Measurements from ENCODE around the gene CWC27.
"Not testable (repeated sequence)": the region's sequence is repeated elsewhere in the genome, so short reads cannot be mapped to it uniquely, and the experiment has no call there.

The CWC27 gene

GRCh38 chr5:64789457-64789856 is 20.7 kb downstream of the CWC27 start:
- no peak for DNase-seq

DNA sequence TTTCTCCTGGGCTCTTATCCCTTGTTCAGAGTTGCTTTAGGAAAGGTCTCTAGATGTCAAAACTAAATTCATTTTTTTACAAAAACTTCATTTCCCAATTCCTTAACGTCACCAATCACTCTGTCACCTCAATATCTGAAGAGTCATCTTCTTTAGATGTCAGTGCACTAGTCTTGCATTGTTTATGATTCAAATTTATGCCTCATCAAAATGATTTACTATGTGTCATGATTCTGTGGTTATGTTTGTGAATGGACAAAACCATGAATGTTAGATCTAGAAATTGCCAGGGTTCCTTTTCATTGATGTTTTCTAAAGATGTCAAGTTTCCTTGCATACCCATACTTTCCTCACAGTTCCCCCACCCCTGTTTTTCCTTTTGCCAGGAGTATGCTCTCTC is 21.5 kb downstream of the CWC27 start:
- DNase-seq = no peak

DNA sequence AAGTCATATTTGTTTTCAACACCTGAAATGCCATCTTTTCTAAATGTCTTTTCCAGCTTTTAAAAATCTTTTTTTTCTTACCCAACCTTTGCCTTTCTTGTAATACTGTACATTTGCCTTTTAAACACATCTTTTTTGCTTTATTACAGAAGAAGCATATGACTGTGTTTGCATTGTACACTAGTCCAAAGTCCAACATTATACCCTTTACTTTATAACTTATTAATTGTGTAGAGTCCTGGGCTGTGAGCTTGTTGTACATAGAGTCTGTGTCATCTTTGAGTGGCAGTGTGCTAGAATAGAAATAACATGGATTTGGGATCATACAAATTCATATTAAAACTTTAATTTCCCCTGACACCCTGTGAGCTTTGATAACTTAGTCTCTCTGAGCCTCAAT is 23.7 kb downstream of the CWC27 start:
- DNase-seq = no peak

- no peak for DNase-seq
These were observed 25.5 kb downstream of the CWC27 start for GRCh38 chr5:64794053-64794770.

- DNase-seq = no peak
These were observed 27.6 kb downstream of the CWC27 start for GRCh38 chr5:64796301-64796700.

- no peak for DNase-seq
These were observed 32.2 kb downstream of the CWC27 start for GRCh38 chr5:64800926-64801325.

GRCh38 chr5:64806537-64806936 is 37.8 kb downstream of the CWC27 start:
- DNase-seq = no peak

GRCh38 chr5:64807520-64807919 is 38.8 kb downstream of the CWC27 start:
- DNase-seq = no peak

DNA sequence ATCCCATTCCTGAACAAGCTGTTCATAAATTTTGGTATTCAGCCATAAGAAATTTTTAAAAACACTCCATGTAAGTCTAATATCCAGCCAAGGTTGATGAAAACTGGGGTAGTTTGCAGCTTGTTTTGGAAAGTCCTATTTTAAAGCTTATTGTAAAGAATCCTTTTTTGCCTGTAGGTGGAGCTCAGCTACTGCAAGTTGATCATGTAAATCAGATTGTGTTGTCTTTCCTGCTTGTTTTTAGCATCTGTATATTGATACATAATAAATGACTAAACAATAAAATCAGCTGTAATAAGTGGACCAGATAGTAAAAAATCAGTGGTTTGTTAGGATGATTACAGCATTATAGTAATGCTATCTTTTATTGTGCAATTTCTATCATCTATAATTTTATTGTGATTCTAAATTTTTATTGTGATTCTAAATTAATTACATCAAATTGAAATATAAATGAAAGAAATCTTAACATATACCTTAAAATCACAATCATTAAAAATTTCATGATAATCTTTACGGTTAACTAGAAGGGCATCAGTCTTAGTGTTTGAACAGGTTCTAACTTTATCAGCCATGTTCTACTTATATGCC is 42.4 kb downstream of the CWC27 start:
- DNase-seq = no peak

DNA sequence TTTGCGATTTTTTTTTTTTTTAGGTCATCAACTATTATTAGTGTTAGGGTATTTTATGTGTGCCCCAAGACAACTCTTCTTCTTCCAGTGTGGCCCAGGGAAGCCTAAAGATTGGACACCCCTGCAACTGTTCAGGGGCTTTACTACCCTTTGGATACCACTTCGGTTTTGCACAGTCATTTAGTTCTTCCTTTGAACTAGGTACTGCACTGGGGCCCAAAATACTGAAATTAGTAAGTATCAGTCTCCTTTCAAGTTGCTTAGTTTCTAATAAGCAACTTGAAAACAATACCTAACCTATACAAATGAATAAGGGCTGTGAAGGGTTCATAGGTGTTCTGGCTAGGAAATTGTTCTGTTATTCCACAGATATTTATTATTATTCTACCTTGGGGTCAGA is 45.3 kb downstream of the CWC27 start:
- no peak for DNase-seq

GRCh38 chr5:64818245-64818644 is 49.5 kb downstream of the CWC27 start:
- no peak for DNase-seq

DNA sequence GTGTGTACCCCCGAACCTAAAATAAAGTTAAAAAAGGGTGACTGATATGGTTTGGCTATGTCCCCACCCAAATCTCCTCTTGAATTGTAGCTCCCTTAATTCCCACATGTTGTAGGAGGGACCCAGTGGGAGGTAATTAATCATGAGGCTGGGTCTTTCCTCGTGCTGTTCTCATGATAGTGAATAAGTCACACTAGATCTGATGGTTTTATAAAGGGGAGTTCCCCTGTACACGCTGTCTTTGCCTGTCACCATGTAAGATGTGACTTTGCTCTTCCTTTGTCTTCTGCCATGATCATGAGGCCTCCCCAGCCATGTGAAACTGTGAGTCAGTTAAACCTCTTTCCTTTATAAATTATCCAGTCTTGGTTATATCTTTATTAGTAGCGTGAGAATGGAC is 50.6 kb downstream of the CWC27 start:
- not testable (repeated sequence) for DNase-seq

DNA sequence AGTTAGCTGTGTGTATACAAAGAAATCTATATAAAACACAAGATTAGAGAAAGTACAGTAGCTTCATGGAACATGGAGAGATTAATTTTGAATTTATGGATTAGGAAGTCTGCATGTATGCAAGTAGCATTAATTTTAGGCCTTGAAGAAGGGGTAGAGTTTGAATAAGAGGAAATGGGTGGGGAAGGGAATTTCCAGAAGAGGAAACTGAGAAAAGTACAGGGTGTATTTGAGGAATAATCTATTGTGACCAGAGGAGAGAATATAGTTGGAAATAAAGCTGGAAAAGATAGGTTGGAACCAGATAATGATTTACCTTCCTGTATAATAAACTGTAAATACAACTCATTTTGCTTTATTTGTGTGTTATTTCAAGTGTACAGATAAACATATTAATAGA is 53.6 kb downstream of the CWC27 start:
- no peak for DNase-seq

DNA sequence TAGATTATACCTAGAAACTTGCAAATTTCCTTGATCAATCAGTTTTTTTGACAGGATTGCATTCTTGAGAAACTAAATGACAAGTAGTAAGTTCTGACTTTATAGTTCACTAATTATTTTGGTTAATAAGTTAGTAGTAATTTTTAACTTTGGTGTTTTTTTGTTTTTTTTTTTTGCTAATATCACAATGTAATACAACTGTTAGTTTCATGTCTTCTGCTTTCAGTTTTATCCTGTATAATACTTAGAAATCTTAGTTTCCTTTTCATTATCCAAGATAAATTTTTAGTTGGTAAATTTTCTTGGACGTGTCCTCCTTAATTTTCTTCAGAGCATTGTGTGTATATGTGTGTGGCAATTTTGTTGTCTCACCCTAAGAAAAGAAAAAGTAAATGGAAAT is 57.8 kb downstream of the CWC27 start:
- no peak for DNase-seq

DNA sequence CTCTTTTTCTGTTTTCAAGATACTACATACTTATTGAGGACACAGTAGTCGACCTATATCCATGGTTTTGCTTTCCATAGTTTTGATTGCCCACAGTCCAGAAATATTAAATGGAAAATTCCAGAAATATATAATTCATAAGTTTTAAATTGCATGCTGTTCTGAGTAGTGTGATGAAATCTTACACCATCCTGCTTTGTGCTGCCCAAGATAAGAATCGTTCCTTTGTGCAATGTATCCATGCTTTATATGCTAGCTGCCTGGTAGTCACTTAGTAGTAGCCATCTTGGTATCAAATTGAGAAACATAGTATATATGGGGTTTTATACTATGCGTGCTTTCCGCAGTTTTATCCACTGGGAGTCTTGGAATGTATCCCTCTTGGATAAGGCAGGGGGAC is 59.0 kb downstream of the CWC27 start:
- DNase-seq = no peak

- DNase-seq = not testable (repeated sequence)
These were observed 61.9 kb downstream of the CWC27 start for GRCh38 chr5:64830650-64831049.

- no peak for DNase-seq
These were observed 63.3 kb downstream of the CWC27 start for GRCh38 chr5:64831996-64832395.

DNA sequence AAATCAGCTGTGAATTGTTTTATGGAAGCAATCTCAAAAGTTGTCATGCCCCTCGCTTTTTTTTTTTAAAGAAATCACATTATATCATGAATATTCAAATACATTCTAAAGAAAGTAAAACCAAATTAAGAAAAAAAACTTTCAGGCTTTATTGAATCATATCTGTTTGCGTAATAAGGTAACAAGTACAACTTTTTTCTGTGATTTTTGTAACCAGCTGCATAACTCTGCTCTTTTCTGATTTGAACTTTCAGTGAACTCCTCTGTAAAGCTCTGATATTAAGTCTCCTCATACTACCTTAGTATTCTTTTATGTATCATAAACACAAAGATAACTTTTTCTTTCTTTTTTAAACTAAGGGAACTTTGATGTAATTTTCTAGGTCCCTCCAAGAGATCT is 65.3 kb downstream of the CWC27 start:
- DNase-seq = no peak

GRCh38 chr5:64834611-64835010 is 65.9 kb downstream of the CWC27 start:
- no peak for DNase-seq

DNA sequence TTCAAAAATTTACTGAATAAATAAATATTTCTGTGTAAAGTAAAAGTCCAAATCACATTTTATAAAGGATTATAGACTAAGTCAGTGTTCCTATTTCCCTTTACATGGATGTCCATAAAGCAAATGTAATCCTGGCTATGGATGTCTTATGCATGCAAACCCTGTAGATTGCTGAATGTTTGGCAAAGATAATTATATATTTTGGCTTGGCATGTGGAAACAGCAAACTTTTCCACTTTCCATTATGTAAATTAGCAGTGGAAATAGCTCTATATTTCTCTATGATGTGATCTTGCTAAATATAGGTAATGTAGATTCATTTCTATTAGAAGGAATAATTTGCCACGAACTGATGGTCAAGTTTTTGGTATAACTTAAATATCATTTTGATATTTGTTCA is 66.5 kb downstream of the CWC27 start:
- no peak for DNase-seq

DNA sequence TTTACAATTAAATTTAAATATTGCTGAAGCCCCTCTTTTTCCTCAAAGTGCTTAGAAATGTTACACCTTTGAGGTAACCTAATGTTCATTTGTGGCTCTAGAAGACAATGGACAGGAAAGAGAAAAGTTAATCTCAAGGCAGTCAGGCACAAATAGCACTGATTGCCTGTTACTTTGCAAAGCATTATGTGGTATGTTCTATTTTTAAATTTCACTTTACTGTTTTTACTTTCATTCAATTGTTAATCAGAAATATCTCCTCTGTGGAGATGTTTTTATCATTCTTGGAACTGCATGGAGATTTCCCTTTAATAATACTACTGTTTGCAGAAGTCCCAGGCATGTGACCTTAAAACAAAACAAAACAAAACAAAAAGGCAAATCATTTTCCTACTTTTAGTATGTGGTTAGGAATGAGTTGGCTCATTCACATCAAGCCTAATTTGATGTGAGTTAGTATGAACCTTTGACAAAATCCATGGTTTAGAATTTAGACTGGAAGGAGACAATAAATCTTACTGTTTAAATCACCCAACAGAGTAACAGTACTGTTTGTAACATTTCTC is 67.5 kb downstream of the CWC27 start:
- no peak for DNase-seq

DNA sequence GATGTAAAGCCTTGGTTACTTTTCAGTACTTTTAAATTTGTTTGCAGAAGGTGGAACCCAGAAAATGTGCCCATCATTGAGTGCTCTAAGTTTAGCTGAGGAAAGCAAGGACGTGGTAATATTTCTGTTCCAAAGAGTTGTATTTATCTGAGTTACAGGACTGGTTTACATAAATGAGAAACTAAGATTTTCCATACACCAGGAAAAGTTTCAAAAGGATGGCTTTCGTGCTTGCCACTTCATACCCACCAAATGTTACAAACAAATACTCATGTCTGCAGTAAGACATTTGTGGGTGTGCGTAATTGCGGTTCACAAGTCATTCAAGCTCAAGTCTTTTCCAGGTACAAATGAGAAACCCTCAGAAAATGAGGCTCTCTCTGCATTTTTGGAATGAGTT is 68.1 kb downstream of the CWC27 start:
- DNase-seq = no peak

DNA sequence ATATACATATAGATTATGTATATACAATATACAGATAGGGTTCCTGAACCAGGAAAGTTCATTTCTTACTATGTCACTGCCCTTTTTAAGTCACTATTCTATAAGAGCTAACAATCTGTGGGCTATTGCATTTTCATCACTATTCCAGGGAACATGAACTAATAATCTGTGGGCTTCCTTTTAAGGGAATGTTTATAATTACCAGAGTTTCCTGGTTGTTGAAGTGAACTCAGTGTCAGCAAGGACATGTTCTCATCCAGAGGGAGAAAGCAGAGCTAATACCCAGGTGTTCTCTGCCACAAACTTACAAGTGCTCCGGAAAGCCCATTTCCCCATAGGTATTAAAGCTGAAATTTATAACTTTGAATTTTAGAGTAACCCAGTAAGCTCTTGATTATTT is 69.6 kb downstream of the CWC27 start:
- no peak for DNase-seq

DNA sequence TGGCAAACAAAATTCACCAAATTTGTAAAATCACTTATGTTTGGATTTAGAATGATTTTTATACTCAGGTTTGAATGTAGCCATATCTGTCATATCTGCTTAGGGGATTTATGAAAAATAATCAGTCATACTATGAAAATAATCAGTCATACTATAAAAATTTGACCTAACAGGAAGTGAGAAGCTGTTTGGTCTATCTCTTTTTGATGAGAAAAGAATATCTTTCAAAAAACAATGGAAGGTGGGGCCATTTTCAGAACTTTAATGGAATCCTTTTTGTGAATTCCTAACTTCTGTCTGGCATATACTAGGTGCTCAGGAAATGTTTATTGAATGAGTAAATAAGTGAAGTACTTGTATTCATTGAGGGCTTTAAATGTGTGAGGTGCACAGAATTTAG is 70.1 kb downstream of the CWC27 start:
- no peak for DNase-seq

- no peak for DNase-seq
These were observed 71.2 kb downstream of the CWC27 start for GRCh38 chr5:64839936-64840335.
